Keratinocyte (primary cell): ENCODE data around the gene VSIG8. TPM values are rescaled to one million over a fixed set of nuclear protein-coding genes. Genes with fewer than 3 reads are reported as not detected.

Experiments
- DNase-seq: peaks from one replicate; pipeline ENCODE4 v3.0.0-alpha.2; 2011; ENCODE audit warnings: low read depth, missing footprints, low spot score
- FAIRE-seq: peaks from 2 replicates; lab custom pipeline; 2011; peaks lifted over from hg19 to GRCh38; lab: Jason Lieb, UNC
- H2AFZ ChIP-seq: 2 replicates; pipeline ENCODE4 v1.6.0; 2012; ENCODE audit warnings: low read length, control low read depth, inconsistent platforms; ENCODE audit not compliant: control insufficient read depth
- H3K27ac ChIP-seq: 2 replicates; pipeline ENCODE4 v1.5.1; 2011; ENCODE audit warnings: low read length; ENCODE audit not compliant: control insufficient read depth, insufficient read depth
- H3K27me3 ChIP-seq: 3 replicates; pipeline ENCODE4 v1.6.0; 2011; ENCODE audit warnings: low read length; ENCODE audit not compliant: control insufficient read depth, insufficient read depth; ENCODE audit errors: extremely low read depth
- H3K36me3 ChIP-seq, 2 experiments: 2 replicates in 1 of 2; 3 replicates in 1 of 2; pipeline ENCODE4 v1.5.1; 2011; ENCODE audit warnings: low read length in 2 of 2, mild to moderate bottlenecking in 1 of 2; ENCODE audit not compliant: control insufficient read depth in 2 of 2, insufficient read depth in 2 of 2; ENCODE audit errors: extremely low read depth in 1 of 2
- H3K4me1 ChIP-seq: 3 replicates; pipeline ENCODE4 v1.5.1; 2011; ENCODE audit warnings: low read length; ENCODE audit not compliant: control insufficient read depth, insufficient read depth; ENCODE audit errors: extremely low read depth
- H3K4me2 ChIP-seq: 3 replicates; pipeline ENCODE4 v1.6.0; 2011; ENCODE audit warnings: low read depth, low read length; ENCODE audit not compliant: control insufficient read depth, insufficient read depth; ENCODE audit errors: extremely low read depth
- H3K4me3 ChIP-seq, 3 experiments: fragments of 200-600 bp in 1 of 3; sonication (generic) in 1 of 3; 2 replicates in 2 of 3; 3 replicates in 1 of 3; pipeline ENCODE4 v1.5.1; 2011 to 2016; ENCODE audit warnings: low read length in 3 of 3, mild to moderate bottlenecking in 3 of 3, control low read depth in 2 of 3, inconsistent platforms in 1 of 3, low read depth in 1 of 3, mixed read lengths in 1 of 3, mixed run types in 1 of 3, moderate library complexity in 1 of 3; ENCODE audit not compliant: control insufficient read depth in 2 of 3, insufficient read depth in 2 of 3; ENCODE audit errors: extremely low read depth in 1 of 3
- H3K79me2 ChIP-seq: 2 replicates; pipeline ENCODE4 v1.6.0; 2012; ENCODE audit warnings: low read length; ENCODE audit not compliant: control insufficient read depth, insufficient read depth
- H3K9ac ChIP-seq: 3 replicates; pipeline ENCODE4 v1.6.0; 2011; ENCODE audit warnings: low read length; ENCODE audit not compliant: control insufficient read depth, insufficient read depth; ENCODE audit errors: extremely low read depth
- H3K9me1 ChIP-seq: 3 replicates; pipeline ENCODE4 v1.6.0; 2011; ENCODE audit warnings: low read length; ENCODE audit not compliant: control insufficient read depth, insufficient read depth; ENCODE audit errors: extremely low read depth
- H3K9me3 ChIP-seq: 2 replicates; pipeline ENCODE4 v1.5.1; 2012; ENCODE audit warnings: low read depth, low read length; ENCODE audit not compliant: control insufficient read depth
- H4K20me1 ChIP-seq: 3 replicates; pipeline ENCODE4 v1.6.0; 2011; ENCODE audit warnings: low read length; ENCODE audit not compliant: control insufficient read depth, insufficient read depth; ENCODE audit errors: extremely low read depth
- EZH2 ChIP-seq: IDR thresholded peaks from one replicate; pipeline ENCODE4 v1.6.1; 2012; ENCODE audit warnings: inconsistent platforms, mild to moderate bottlenecking, low read length, moderate library complexity
- dilution Hi-C: fragments of 300-500 bp; cut with MboI; formaldehyde crosslinking; loops from one replicate; pipeline ENCODE4 v1.7.0; 2020; ENCODE audit warnings: low sequenced_read_pairs; ENCODE audit not compliant: extremely low pct_ligation_motif_present
- polyA plus RNA-seq, 5 experiments: library from polyadenylated mRNA; depleted of rRNA in 3 of 5; stranded (reverse) in 3 of 5; stranded (forward) in 1 of 5; unstranded in 1 of 5; fragments of >200 nt; gene quantifications; 1 replicate in 1 of 5; 2 replicates in 3 of 5; 3 replicates in 1 of 5; pipeline versions ENCODE4 v1.2.1 to v1.2.3, GENCODE V29; 2011 to 2012; ENCODE audit warnings: missing spikeins in 2 of 5, low read depth in 1 of 5, low replicate concordance in 1 of 5
- TF ChIP-seq, protein P1 (sequence below), 3 experiments: IDR thresholded peaks in 1 of 3; conservative IDR thresholded peaks in 1 of 3; optimal IDR thresholded peaks in 1 of 3; 2 replicates in 2 of 3; 3 replicates in 1 of 3; pipeline versions ENCODE3 to v1.5.1; 2011; ENCODE audit warnings: low read length in 3 of 3, mild to moderate bottlenecking in 3 of 3, moderate library complexity in 2 of 3, control low read depth in 1 of 3, inconsistent platforms in 1 of 3; ENCODE audit not compliant: insufficient read depth in 2 of 3; ENCODE audit errors: extremely low read depth in 1 of 3

The VSIG8 gene
- polyA plus RNA-seq, 1 donor (not counting 4 experiments of a cell fraction or from before 2014, with no cell fraction given), result 0.56 TPM

DNA sequence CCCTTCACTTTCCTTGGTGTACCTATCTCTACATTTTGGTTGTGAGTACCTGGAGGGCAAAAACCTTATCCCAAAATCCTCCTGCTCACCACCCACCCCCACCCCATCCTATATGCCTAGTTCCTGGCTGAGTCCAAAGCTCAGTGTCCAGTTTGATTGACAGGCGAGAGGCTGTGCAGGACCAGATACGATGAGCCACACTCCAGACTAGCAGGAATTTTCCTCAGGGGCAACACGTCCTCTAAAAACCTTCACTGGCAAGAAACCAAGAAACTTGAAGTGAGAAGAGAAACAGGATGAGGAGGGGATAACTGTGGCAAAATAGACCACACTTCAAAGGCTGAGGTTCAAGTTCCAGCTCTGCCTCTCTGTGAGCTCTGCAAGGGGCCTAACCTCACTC, 36.9 kb downstream of the VSIG8 start:
- Histone ChIP-seq H3K9me3 (no peaks in the 10 kb centered on the region), H3K4me3 (no peak overlapping the region), H3K79me2 (no peaks in the 10 kb centered on the region), H3K9ac (no peak overlapping the region), H3K4me1 (peaks cover 16% of the 10 kb centered on the region), H2AFZ (no peak overlapping the region), H4K20me1 (no peaks in the 10 kb centered on the region), H3K4me2 (no peak overlapping the region), H3K27me3 (peaks cover 21% of the 10 kb centered on the region), H3K27ac (no peak overlapping the region), H3K36me3 (no peaks in the 10 kb centered on the region), H3K9me1 (no peaks in the 10 kb centered on the region)
- DNase-seq, result no peak
- FAIRE-seq, result no peak
- dilution Hi-C loops, result no loop called here
- TF ChIP-seq, protein P1, sequence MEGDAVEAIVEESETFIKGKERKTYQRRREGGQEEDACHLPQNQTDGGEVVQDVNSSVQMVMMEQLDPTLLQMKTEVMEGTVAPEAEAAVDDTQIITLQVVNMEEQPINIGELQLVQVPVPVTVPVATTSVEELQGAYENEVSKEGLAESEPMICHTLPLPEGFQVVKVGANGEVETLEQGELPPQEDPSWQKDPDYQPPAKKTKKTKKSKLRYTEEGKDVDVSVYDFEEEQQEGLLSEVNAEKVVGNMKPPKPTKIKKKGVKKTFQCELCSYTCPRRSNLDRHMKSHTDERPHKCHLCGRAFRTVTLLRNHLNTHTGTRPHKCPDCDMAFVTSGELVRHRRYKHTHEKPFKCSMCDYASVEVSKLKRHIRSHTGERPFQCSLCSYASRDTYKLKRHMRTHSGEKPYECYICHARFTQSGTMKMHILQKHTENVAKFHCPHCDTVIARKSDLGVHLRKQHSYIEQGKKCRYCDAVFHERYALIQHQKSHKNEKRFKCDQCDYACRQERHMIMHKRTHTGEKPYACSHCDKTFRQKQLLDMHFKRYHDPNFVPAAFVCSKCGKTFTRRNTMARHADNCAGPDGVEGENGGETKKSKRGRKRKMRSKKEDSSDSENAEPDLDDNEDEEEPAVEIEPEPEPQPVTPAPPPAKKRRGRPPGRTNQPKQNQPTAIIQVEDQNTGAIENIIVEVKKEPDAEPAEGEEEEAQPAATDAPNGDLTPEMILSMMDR (optimal IDR thresholded peaks at IDR 0.05 in 1 of 3, IDR thresholded peaks at IDR 0.05 in 1 of 3, conservative IDR thresholded peaks at IDR 0.05 in 1 of 3; ENCODE audit: extremely low read depth in 1 of 3, insufficient read depth in 2 of 3, low read length in 3 of 3), result no peak
- TF ChIP-seq EZH2, result no peak

DNA sequence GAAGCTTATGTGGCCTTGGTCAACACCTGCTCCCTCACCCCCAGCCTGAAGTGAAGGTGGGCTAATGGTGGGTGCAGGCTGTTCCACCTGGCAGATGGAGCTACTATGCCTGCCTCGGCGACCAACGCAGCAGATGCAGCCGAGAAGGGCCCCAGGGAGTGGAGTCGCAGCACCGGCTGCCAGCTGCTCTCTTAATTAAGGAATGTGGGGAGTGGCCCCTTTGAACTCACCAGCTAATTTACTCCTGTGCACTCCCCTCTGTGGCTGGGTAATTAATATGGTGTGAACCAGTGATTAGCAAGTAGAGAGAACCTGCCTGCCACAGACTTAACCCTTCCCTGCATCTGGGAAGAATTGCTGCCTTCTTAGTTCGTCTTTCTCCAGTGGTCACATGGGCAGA, 39.1 kb downstream of the VSIG8 start:
- TF ChIP-seq EZH2, result peak; percentile 19
- TF ChIP-seq, protein P1 (optimal IDR thresholded peaks at IDR 0.05 in 1 of 3, IDR thresholded peaks at IDR 0.05 in 1 of 3, conservative IDR thresholded peaks at IDR 0.05 in 1 of 3; ENCODE audit: extremely low read depth in 1 of 3, insufficient read depth in 2 of 3, low read length in 3 of 3), result no peak
- no peak for FAIRE-seq
- dilution Hi-C loops, result no loop called here

More for the DNA sequence above, 39.1 kb downstream of the VSIG8 start:
- no peaks in the 10 kb centered on the region for H3K9me3 ChIP-seq
- H2AFZ ChIP-seq, result no peak overlapping the region
- H3K79me2 ChIP-seq, result no peaks in the 10 kb centered on the region
- peaks cover 21% of the 10 kb centered on the region for H3K27me3 ChIP-seq
- H3K9me1 ChIP-seq, result no peaks in the 10 kb centered on the region
- H3K36me3 ChIP-seq, result no peaks in the 10 kb centered on the region
- H4K20me1 ChIP-seq, result no peaks in the 10 kb centered on the region
- no peak overlapping the region for H3K4me3 ChIP-seq
- no peak overlapping the region for H3K9ac ChIP-seq
- H3K27ac ChIP-seq, result no peak overlapping the region
- no peak for DNase-seq
- peaks cover 13% of the 10 kb centered on the region for H3K4me1 ChIP-seq
- H3K4me2 ChIP-seq, result no peak overlapping the region
